HepG2 (cell line): ENCODE results near the gene FILIP1. TPM values are rescaled to one million over a fixed set of nuclear protein-coding genes. Genes with fewer than 3 reads are reported as not detected.

Experiments
- ATAC-seq: fragments of 200-7000 bp; cut with Tn5 transposase; 3 replicates; pipeline ENCODE4 v1.9.1; 2020; ENCODE audit warnings: mild to moderate bottlenecking, moderate library complexity
- BruUV-seq: library from RNA; stranded (reverse); fragments of 400-500 nt; replicated peaks from 2 replicates; lab custom pipeline; 2021; lab: Mats Ljungman, UMichigan
- CTCF ChIA-PET: fragments of 300-600 bp; formaldehyde crosslinking; extraction: SDS; loops from one replicate; lab custom pipeline; 2021; ENCODE audit warnings: low total read pairs, inconsistent platforms, low intra/inter-chr PET ratio; lab: Yijun Ruan, JAX
- POLR2A ChIA-PET: fragments of 350-600 bp; sonication (Branson Sonifier 250); formaldehyde crosslinking; loops from one replicate; lab custom pipeline; 2020; ENCODE audit warnings: antibody characterized with exemption, inconsistent platforms; lab: Yijun Ruan, JAX
- DNase-seq: peaks from one replicate; pipeline ENCODE4 v3.0.0-alpha.2; 2015; ENCODE audit warnings: low spot score
- FAIRE-seq: peaks from 3 replicates; lab custom pipeline; 2011; peaks lifted over from hg19 to GRCh38; lab: Jason Lieb, UNC
- H2AFZ ChIP-seq: one replicate; pipeline ENCODE4 v1.6.1; 2011; ENCODE audit warnings: low read length, inconsistent platforms
- H3K27ac ChIP-seq: fragments of 300-600 bp; 3 replicates; pipeline ENCODE4 v1.8.0; 2011; ENCODE audit warnings: mixed run types, mild to moderate bottlenecking, mixed read lengths, low read length, inconsistent platforms; ENCODE audit not compliant: insufficient read depth; ENCODE audit errors: extremely low read length
- H3K27me3 ChIP-seq, 2 experiments: fragments of 200-600 bp in 1 of 2; 2 replicates in 1 of 2; 3 replicates in 1 of 2; pipeline versions ENCODE4 v1.6.0 to v1.8.0; 2011; ENCODE audit warnings: low read length in 2 of 2, mild to moderate bottlenecking in 2 of 2, moderate library complexity in 2 of 2, inconsistent platforms in 1 of 2; ENCODE audit not compliant: insufficient read depth in 2 of 2, control insufficient read depth in 1 of 2
- H3K36me3 ChIP-seq, 2 experiments: fragments of 200-600 bp in 1 of 2; replicated peaks in 1 of 2; 2 replicates in 1 of 2; 3 replicates in 1 of 2; pipeline versions ENCODE4 v1.5.1 to v1.8.0; 2011; ENCODE audit warnings: low read length in 2 of 2, inconsistent platforms in 1 of 2; ENCODE audit not compliant: insufficient read depth in 2 of 2, control insufficient read depth in 1 of 2
- H3K4me1 ChIP-seq: 2 replicates; pipeline ENCODE4 v1.5.1; 2012; ENCODE audit warnings: low read length, inconsistent platforms; ENCODE audit not compliant: insufficient read depth
- H3K4me2 ChIP-seq: 2 replicates; pipeline ENCODE4 v1.6.0; 2011; ENCODE audit warnings: low read depth, low read length, inconsistent platforms
- H3K4me3 ChIP-seq, 3 experiments: fragments of 200-600 bp in 1 of 3; sonication (generic), shearing (Covaris generic) in 1 of 3; replicated peaks in 1 of 3; 2 replicates each; pipeline ENCODE4 v1.5.1; 2011 to 2016; ENCODE audit warnings: low read length in 3 of 3, inconsistent platforms in 2 of 3, low read depth in 2 of 3, mild to moderate bottlenecking in 2 of 3, control low read depth in 1 of 3, mixed read lengths in 1 of 3; ENCODE audit not compliant: insufficient read depth in 1 of 3
- H3K79me2 ChIP-seq: one replicate; pipeline ENCODE4 v1.6.1; 2011; ENCODE audit warnings: low read length, inconsistent platforms; ENCODE audit not compliant: insufficient read depth
- H3K9ac ChIP-seq: 2 replicates; pipeline ENCODE4 v1.6.0; 2011; ENCODE audit warnings: mild to moderate bottlenecking, low read depth, low read length, inconsistent platforms; ENCODE audit not compliant: insufficient read depth
- H3K9me3 ChIP-seq: 2 replicates; pipeline ENCODE4 v1.5.1; 2012; ENCODE audit warnings: mild to moderate bottlenecking, low read length
- H4K20me1 ChIP-seq: 2 replicates; pipeline ENCODE4 v1.6.0; 2011; ENCODE audit warnings: inconsistent platforms, mild to moderate bottlenecking, low read length, moderate library complexity; ENCODE audit not compliant: insufficient read depth
- ARNTL ChIP-seq: sonication (generic); formaldehyde crosslinking; IDR thresholded peaks from 2 replicates; pipeline ENCODE4 v1.4.0; 2020; ENCODE audit warnings: mild to moderate bottlenecking, missing genetic modification reagents
- ELF1 ChIP-seq: sonication (generic); formaldehyde crosslinking; IDR thresholded peaks from 2 replicates; pipeline ENCODE4 v1.4.0; 2020; ENCODE audit warnings: missing genetic modification reagents
- HOXA7 ChIP-seq: sonication (generic); formaldehyde crosslinking; IDR thresholded peaks from 2 replicates; pipeline ENCODE4 v1.8.1; 2022; ENCODE audit warnings: mild to moderate bottlenecking, missing genetic modification reagents, moderate library complexity
- KLF12 ChIP-seq: sonication (generic); formaldehyde crosslinking; IDR thresholded peaks from 2 replicates; pipeline ENCODE4 v1.4.0; 2020; ENCODE audit warnings: missing genetic modification reagents, borderline replicate concordance
- SALL2 ChIP-seq: sonication (generic); formaldehyde crosslinking; IDR thresholded peaks from 2 replicates; pipeline ENCODE4 v1.8.1; 2023; ENCODE audit warnings: mild to moderate bottlenecking, missing genetic modification reagents, inconsistent platforms
- SIN3A ChIP-seq: IDR thresholded peaks from 2 replicates; pipeline ENCODE4 v1.6.1; 2011; ENCODE audit warnings: low read depth, mild to moderate bottlenecking, control low read depth, low read length, borderline replicate concordance
- ZNF850 ChIP-seq: sonication (generic); formaldehyde crosslinking; conservative IDR thresholded peaks from 2 replicates; pipeline ENCODE4 v1.9.0; 2021; ENCODE audit warnings: mild to moderate bottlenecking, missing genetic modification reagents
- WGBS: methylation state at CpG from one replicate; pipeline ENCODE4 v1.1.6; 2017; ENCODE audit warnings: low lambda C conversion rate; 5-methylcytosine and 5-hydroxymethylcytosine counted together
- in situ Hi-C: cut with HindIII; loops from 2 replicates; pipeline ENCODE4 v1.10.0; 2017; ENCODE audit warnings: low pct_unique_long_range_greater_than_20kb; ENCODE audit not compliant: extremely low pct_ligation_motif_present
- intact Hi-C: fragments of 100-400 bp; cut with micrococcal nuclease; formaldehyde crosslinking; loops from one replicate; pipeline ENCODE4 v1.10.0; 2022; ENCODE audit not compliant: unreplicated experiment
- polyA plus RNA-seq, 8 experiments: library from polyadenylated mRNA; depleted of rRNA in 3 of 8; stranded (reverse) in 7 of 8; unstranded in 1 of 8; fragments of >200 nt; fragmentation: Illumina TruSeq in 4 of 8; extraction: Trizol in 4 of 8; gene quantifications; 2 replicates each; pipeline versions ENCODE4 v1.2.1 to v1.2.3, GENCODE V29; 2011 to 2016; ENCODE audit warnings: low read depth in 4 of 8, missing spikeins in 1 of 8, mixed read lengths in 1 of 8; ENCODE audit not compliant: insufficient read depth in 1 of 8
- total RNA-seq, 5 experiments: library from RNA; depleted of rRNA; stranded (reverse); fragments of >200 nt; fragmentation: Illumina TruSeq; extraction: Trizol; gene quantifications; 2 replicates each; pipeline ENCODE4 v1.2.3, GENCODE V29; 2016; ENCODE audit warnings: low read depth in 1 of 5
- TF ChIP-seq, protein P1 (sequence below): sonication (generic); formaldehyde crosslinking; IDR thresholded peaks from 2 replicates; pipeline ENCODE4 v1.8.1; 2023; ENCODE audit warnings: missing genetic modification reagents, inconsistent platforms, borderline replicate concordance
- TF ChIP-seq, protein P2 (sequence below): IDR thresholded peaks from 2 replicates; pipeline ENCODE4 v1.6.1; 2016
- TF ChIP-seq, protein P3 (sequence below): sonication (generic); formaldehyde crosslinking; conservative IDR thresholded peaks from 2 replicates; pipeline ENCODE4 v1.8.0; 2022; ENCODE audit warnings: low read depth, missing genetic modification reagents

The FILIP1 gene
- total and polyA plus RNA-seq, 2 of the 13 experiments (the other 11 are each of a cell fraction or from before 2014, with no cell fraction given): not detected

DNA sequence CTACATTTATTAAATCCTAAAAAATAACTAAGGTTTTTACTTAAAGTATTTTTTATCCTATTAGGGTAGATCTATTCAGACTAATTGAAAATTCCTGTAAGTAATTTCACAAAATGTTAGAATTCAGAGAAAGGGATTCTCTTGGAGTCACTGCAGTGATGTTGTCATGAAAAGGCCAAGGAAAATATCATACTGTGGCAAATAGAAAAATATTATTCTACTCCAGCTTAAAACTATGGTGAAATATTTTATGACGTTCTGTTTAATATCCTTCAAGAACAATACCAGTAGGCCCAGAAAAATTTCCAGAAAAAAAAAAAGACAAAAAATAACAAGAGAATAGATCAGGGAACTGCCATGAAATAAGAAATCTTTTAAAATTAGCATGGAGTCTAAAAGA, 73.6 kb downstream of the FILIP1 start:
- no peaks in the 10 kb centered on the region for H3K36me3 ChIP-seq
- 28% methylated on average over 1 of the region's 1 CpG for WGBS
- H3K9me3 ChIP-seq: no peaks in the 10 kb centered on the region
- no peak for DNase-seq
- H3K4me2 ChIP-seq: no peak overlapping the region
- no peak overlapping the region for H3K9ac ChIP-seq
- H3K79me2 ChIP-seq: no peaks in the 10 kb centered on the region
- no peaks in the 10 kb centered on the region for H3K27me3 ChIP-seq
- BruUV-seq: no TSS peak
- CTCF ChIA-PET: no interaction called here
- in situ Hi-C loops: no loop called here
- ATAC-seq: no peak
- no peaks in the 10 kb centered on the region for H4K20me1 ChIP-seq
- H2AFZ ChIP-seq: no peak overlapping the region
- no peak for TF ChIP-seq HOXA7 (CRISPR knock-in tag)
- no peak for TF ChIP-seq SALL2 (CRISPR knock-in tag)
- TF ChIP-seq ZNF850 (CRISPR knock-in tag): no peak
- TF ChIP-seq, protein P1, sequence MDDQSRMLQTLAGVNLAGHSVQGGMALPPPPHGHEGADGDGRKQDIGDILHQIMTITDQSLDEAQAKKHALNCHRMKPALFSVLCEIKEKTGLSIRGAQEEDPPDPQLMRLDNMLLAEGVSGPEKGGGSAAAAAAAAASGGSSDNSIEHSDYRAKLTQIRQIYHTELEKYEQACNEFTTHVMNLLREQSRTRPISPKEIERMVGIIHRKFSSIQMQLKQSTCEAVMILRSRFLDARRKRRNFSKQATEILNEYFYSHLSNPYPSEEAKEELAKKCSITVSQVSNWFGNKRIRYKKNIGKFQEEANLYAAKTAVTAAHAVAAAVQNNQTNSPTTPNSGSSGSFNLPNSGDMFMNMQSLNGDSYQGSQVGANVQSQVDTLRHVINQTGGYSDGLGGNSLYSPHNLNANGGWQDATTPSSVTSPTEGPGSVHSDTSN (CRISPR knock-in tag): no peak
- TF ChIP-seq, protein P2, sequence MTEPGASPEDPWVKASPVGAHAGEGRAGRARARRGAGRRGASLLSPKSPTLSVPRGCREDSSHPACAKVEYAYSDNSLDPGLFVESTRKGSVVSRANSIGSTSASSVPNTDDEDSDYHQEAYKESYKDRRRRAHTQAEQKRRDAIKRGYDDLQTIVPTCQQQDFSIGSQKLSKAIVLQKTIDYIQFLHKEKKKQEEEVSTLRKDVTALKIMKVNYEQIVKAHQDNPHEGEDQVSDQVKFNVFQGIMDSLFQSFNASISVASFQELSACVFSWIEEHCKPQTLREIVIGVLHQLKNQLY (CRISPR knock-in tag): no peak
- no peak for TF ChIP-seq ARNTL (CRISPR knock-in tag)
- no peak for TF ChIP-seq KLF12 (CRISPR knock-in tag)
- TF ChIP-seq ELF1 (CRISPR knock-in tag): no peak
- no peak for TF ChIP-seq SIN3A
- TF ChIP-seq, protein P3, sequence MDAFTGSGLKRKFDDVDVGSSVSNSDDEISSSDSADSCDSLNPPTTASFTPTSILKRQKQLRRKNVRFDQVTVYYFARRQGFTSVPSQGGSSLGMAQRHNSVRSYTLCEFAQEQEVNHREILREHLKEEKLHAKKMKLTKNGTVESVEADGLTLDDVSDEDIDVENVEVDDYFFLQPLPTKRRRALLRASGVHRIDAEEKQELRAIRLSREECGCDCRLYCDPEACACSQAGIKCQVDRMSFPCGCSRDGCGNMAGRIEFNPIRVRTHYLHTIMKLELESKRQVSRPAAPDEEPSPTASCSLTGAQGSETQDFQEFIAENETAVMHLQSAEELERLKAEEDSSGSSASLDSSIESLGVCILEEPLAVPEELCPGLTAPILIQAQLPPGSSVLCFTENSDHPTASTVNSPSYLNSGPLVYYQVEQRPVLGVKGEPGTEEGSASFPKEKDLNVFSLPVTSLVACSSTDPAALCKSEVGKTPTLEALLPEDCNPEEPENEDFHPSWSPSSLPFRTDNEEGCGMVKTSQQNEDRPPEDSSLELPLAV (CRISPR knock-in tag): no peak
- no peak for FAIRE-seq
- POLR2A ChIA-PET: no interaction called here
- H3K4me1 ChIP-seq: no peaks in the 10 kb centered on the region
- no peak overlapping the region for H3K27ac ChIP-seq
- H3K4me3 ChIP-seq: no peak overlapping the region
- intact Hi-C loops: no loop called here
